ENCODE data around the gene HESX1.

GRCh38 chr3:57154470-57155309 is 45.1 kb downstream of the HESX1 start:
- no peak for TF ChIP-seq CTCF (IDR thresholded peaks at IDR 0.05)
- TF ChIP-seq POLR2A (IDR thresholded peaks at IDR 0.05): no peak

Data from heart left ventricle (tissue), 13 donors.